ENCODE results near the gene TRERF1.

TRERF1 gene

GRCh38 chr6:42366011-42366705, 85.6 kb downstream of the TRERF1 start:
- DNase-seq = no peak

- no peak for DNase-seq
Measured at GRCh38 chr6:42365021-42365420, 86.7 kb downstream of the TRERF1 start.

GRCh38 chr6:42363926-42364849, 87.5 kb downstream of the TRERF1 start:
- DNase-seq = no peak

GRCh38 chr6:42361036-42361435, 90.7 kb downstream of the TRERF1 start:
- no peak for DNase-seq

GRCh38 chr6:42359021-42359420, 92.7 kb downstream of the TRERF1 start:
- DNase-seq = no peak

GRCh38 chr6:42355416-42355815, 96.3 kb downstream of the TRERF1 start:
- no peak for DNase-seq

- DNase-seq = no peak
Measured at GRCh38 chr6:42354702-42355101, 97.0 kb downstream of the TRERF1 start.

GRCh38 chr6:42352856-42353564, 98.7 kb downstream of the TRERF1 start:
- no peak for DNase-seq

GRCh38 chr6:42350911-42351310, 100.8 kb downstream of the TRERF1 start:
- DNase-seq = no peak

- no peak for DNase-seq
Measured at GRCh38 chr6:42349753-42350511, 101.8 kb downstream of the TRERF1 start.

- DNase-seq = no peak
Measured at GRCh38 chr6:42347456-42347855, 104.3 kb downstream of the TRERF1 start.

- DNase-seq = no peak
Measured at GRCh38 chr6:42345696-42346416, 105.9 kb downstream of the TRERF1 start.

- no peak for DNase-seq
Measured at GRCh38 chr6:42344756-42345155, 107.0 kb downstream of the TRERF1 start.

GRCh38 chr6:42341771-42342553, 109.8 kb downstream of the TRERF1 start:
- no peak for DNase-seq

GRCh38 chr6:42341221-42341620, 110.5 kb downstream of the TRERF1 start:
- DNase-seq = no peak

GRCh38 chr6:42340511-42340910, 111.2 kb downstream of the TRERF1 start:
- DNase-seq = no peak

- DNase-seq = no peak
Measured at GRCh38 chr6:42339991-42340401, 111.7 kb downstream of the TRERF1 start.

GRCh38 chr6:42338744-42339222, 112.9 kb downstream of the TRERF1 start:
- no peak for DNase-seq

GRCh38 chr6:42337985-42338743, 113.6 kb downstream of the TRERF1 start:
- DNase-seq = no peak

- DNase-seq = no peak
Measured at GRCh38 chr6:42336431-42336830, 115.3 kb downstream of the TRERF1 start.

Data from NCI-H2081 (cell line).